Keratinocyte (primary cell): ENCODE data around the gene RNPEP. TPM values are rescaled to one million over a fixed set of nuclear protein-coding genes. Genes with fewer than 3 reads are reported as not detected.
A peak's percentile ranks its signal among the peaks of the same experiment; 100 is the strongest.

Source experiments
- DNase-seq: peaks from one replicate; pipeline ENCODE4 v3.0.0-alpha.2; 2011; ENCODE audit warnings: low read depth, missing footprints, low spot score
- FAIRE-seq: peaks from 2 replicates; lab custom pipeline; 2011; peaks lifted over from hg19 to GRCh38; lab: Jason Lieb, UNC
- H2AFZ ChIP-seq: 2 replicates; pipeline ENCODE4 v1.6.0; 2012; ENCODE audit warnings: low read length, control low read depth, inconsistent platforms; ENCODE audit not compliant: control insufficient read depth
- H3K27ac ChIP-seq: 2 replicates; pipeline ENCODE4 v1.5.1; 2011; ENCODE audit warnings: low read length; ENCODE audit not compliant: control insufficient read depth, insufficient read depth
- H3K27me3 ChIP-seq: 3 replicates; pipeline ENCODE4 v1.6.0; 2011; ENCODE audit warnings: low read length; ENCODE audit not compliant: control insufficient read depth, insufficient read depth; ENCODE audit errors: extremely low read depth
- H3K36me3 ChIP-seq, 2 experiments: 2 replicates in 1 of 2; 3 replicates in 1 of 2; pipeline ENCODE4 v1.5.1; 2011; ENCODE audit warnings: low read length in 2 of 2, mild to moderate bottlenecking in 1 of 2; ENCODE audit not compliant: control insufficient read depth in 2 of 2, insufficient read depth in 2 of 2; ENCODE audit errors: extremely low read depth in 1 of 2
- H3K4me1 ChIP-seq: 3 replicates; pipeline ENCODE4 v1.5.1; 2011; ENCODE audit warnings: low read length; ENCODE audit not compliant: control insufficient read depth, insufficient read depth; ENCODE audit errors: extremely low read depth
- H3K4me2 ChIP-seq: 3 replicates; pipeline ENCODE4 v1.6.0; 2011; ENCODE audit warnings: low read depth, low read length; ENCODE audit not compliant: control insufficient read depth, insufficient read depth; ENCODE audit errors: extremely low read depth
- H3K4me3 ChIP-seq, 3 experiments: fragments of 200-600 bp in 1 of 3; sonication (generic) in 1 of 3; 2 replicates in 2 of 3; 3 replicates in 1 of 3; pipeline ENCODE4 v1.5.1; 2011 to 2016; ENCODE audit warnings: low read length in 3 of 3, mild to moderate bottlenecking in 3 of 3, control low read depth in 2 of 3, inconsistent platforms in 1 of 3, low read depth in 1 of 3, mixed read lengths in 1 of 3, mixed run types in 1 of 3, moderate library complexity in 1 of 3; ENCODE audit not compliant: control insufficient read depth in 2 of 3, insufficient read depth in 2 of 3; ENCODE audit errors: extremely low read depth in 1 of 3
- H3K79me2 ChIP-seq: 2 replicates; pipeline ENCODE4 v1.6.0; 2012; ENCODE audit warnings: low read length; ENCODE audit not compliant: control insufficient read depth, insufficient read depth
- H3K9ac ChIP-seq: 3 replicates; pipeline ENCODE4 v1.6.0; 2011; ENCODE audit warnings: low read length; ENCODE audit not compliant: control insufficient read depth, insufficient read depth; ENCODE audit errors: extremely low read depth
- H3K9me1 ChIP-seq: 3 replicates; pipeline ENCODE4 v1.6.0; 2011; ENCODE audit warnings: low read length; ENCODE audit not compliant: control insufficient read depth, insufficient read depth; ENCODE audit errors: extremely low read depth
- H3K9me3 ChIP-seq: 2 replicates; pipeline ENCODE4 v1.5.1; 2012; ENCODE audit warnings: low read depth, low read length; ENCODE audit not compliant: control insufficient read depth
- H4K20me1 ChIP-seq: 3 replicates; pipeline ENCODE4 v1.6.0; 2011; ENCODE audit warnings: low read length; ENCODE audit not compliant: control insufficient read depth, insufficient read depth; ENCODE audit errors: extremely low read depth
- CTCF ChIP-seq, 3 experiments: IDR thresholded peaks in 1 of 3; conservative IDR thresholded peaks in 1 of 3; optimal IDR thresholded peaks in 1 of 3; 2 replicates in 2 of 3; 3 replicates in 1 of 3; pipeline versions ENCODE3 to v1.5.1; 2011; ENCODE audit warnings: low read length in 3 of 3, mild to moderate bottlenecking in 3 of 3, moderate library complexity in 2 of 3, control low read depth in 1 of 3, inconsistent platforms in 1 of 3; ENCODE audit not compliant: insufficient read depth in 2 of 3; ENCODE audit errors: extremely low read depth in 1 of 3
- EZH2 ChIP-seq: IDR thresholded peaks from one replicate; pipeline ENCODE4 v1.6.1; 2012; ENCODE audit warnings: inconsistent platforms, mild to moderate bottlenecking, low read length, moderate library complexity
- dilution Hi-C: fragments of 300-500 bp; cut with MboI; formaldehyde crosslinking; loops from one replicate; pipeline ENCODE4 v1.7.0; 2020; ENCODE audit warnings: low sequenced_read_pairs; ENCODE audit not compliant: extremely low pct_ligation_motif_present
- polyA plus RNA-seq, 5 experiments: library from polyadenylated mRNA; depleted of rRNA in 3 of 5; stranded (reverse) in 3 of 5; stranded (forward) in 1 of 5; unstranded in 1 of 5; fragments of >200 nt; gene quantifications; 1 replicate in 1 of 5; 2 replicates in 3 of 5; 3 replicates in 1 of 5; pipeline versions ENCODE4 v1.2.1 to v1.2.3, GENCODE V29; 2011 to 2012; ENCODE audit warnings: missing spikeins in 2 of 5, low read depth in 1 of 5, low replicate concordance in 1 of 5

RNPEP gene
- polyA plus RNA-seq, 1 donor (not counting 4 experiments of a cell fraction or from before 2014, with no cell fraction given), result 63.0 TPM

- H2AFZ ChIP-seq, result no peak within 1 kb of the TSS
- no peaks in the 10 kb centered on the region for H3K79me2 ChIP-seq
- peaks cover 2% of the 10 kb centered on the region for H3K9me1 ChIP-seq
- no peaks in the 10 kb centered on the region for H4K20me1 ChIP-seq
- H3K27me3 ChIP-seq, result no peaks in the 10 kb centered on the region
- FAIRE-seq, result no peak
- peaks cover 31% of the 10 kb centered on the region for H3K4me1 ChIP-seq
- no peak for TF ChIP-seq EZH2
- no peak for TF ChIP-seq CTCF (optimal IDR thresholded peaks at IDR 0.05 in 1 of 3, IDR thresholded peaks at IDR 0.05 in 1 of 3, conservative IDR thresholded peaks at IDR 0.05 in 1 of 3; ENCODE audit: extremely low read depth in 1 of 3, insufficient read depth in 2 of 3, low read length in 3 of 3)
- H3K27ac ChIP-seq, result no peak within 1 kb of the TSS
- H3K9me3 ChIP-seq, result no peaks in the 10 kb centered on the region
- no peak within 1 kb of the TSS for H3K4me2 ChIP-seq
- no peak for DNase-seq
- H3K9ac ChIP-seq, result peak within 1 kb of the TSS; percentile 9
- dilution Hi-C loops, result no loop called here
- H3K36me3 ChIP-seq, result peaks cover 0 to 5% of the 10 kb centered on the region in 2 experiments
- H3K4me3 ChIP-seq, result no peak within 1 kb of the TSS
These were observed 27.9 kb downstream of the RNPEP start, which contains the start of gene ELF3 for GRCh38 chr1:202010180-202011015. ELF3 (plus strand) TSS chr1:202010587; CDS start chr1:202011137, 550 bp downstream.

DNA sequence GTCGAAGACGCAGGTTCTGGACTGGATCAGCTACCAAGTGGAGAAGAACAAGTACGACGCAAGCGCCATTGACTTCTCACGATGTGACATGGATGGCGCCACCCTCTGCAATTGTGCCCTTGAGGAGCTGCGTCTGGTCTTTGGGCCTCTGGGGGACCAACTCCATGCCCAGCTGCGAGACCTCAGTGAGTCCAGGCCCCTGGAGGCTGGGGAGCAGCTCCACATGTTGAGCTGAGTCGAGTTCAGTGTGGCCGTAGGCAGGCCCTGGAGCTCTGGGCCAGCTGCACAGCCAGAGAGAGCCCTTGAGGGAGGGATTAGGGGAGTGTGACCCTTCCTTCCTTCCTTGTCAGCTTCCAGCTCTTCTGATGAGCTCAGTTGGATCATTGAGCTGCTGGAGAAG is 29.5 kb downstream of the RNPEP start:
- H3K4me2 ChIP-seq, result no peak overlapping the region
- no peak for FAIRE-seq
- peaks cover 0 to 2% of the 10 kb centered on the region in 2 experiments for H3K36me3 ChIP-seq
- peaks cover 30% of the 10 kb centered on the region for H3K4me1 ChIP-seq
- no peak overlapping the region for H3K27ac ChIP-seq
- TF ChIP-seq CTCF (optimal IDR thresholded peaks at IDR 0.05 in 1 of 3, IDR thresholded peaks at IDR 0.05 in 1 of 3, conservative IDR thresholded peaks at IDR 0.05 in 1 of 3; ENCODE audit: extremely low read depth in 1 of 3, insufficient read depth in 2 of 3, low read length in 3 of 3), result no peak
- TF ChIP-seq EZH2, result no peak
- no peaks in the 10 kb centered on the region for H3K79me2 ChIP-seq
- dilution Hi-C loops, result no loop called here
- no peaks in the 10 kb centered on the region for H4K20me1 ChIP-seq
- H3K9me1 ChIP-seq, result peaks cover 2% of the 10 kb centered on the region
- H3K27me3 ChIP-seq, result no peaks in the 10 kb centered on the region
- no peak overlapping the region for H3K9ac ChIP-seq
- no peaks in the 10 kb centered on the region for H3K9me3 ChIP-seq
- no peak overlapping the region for H2AFZ ChIP-seq
- DNase-seq, result no peak
- H3K4me3 ChIP-seq, result no peak overlapping the region
